ENCODE measurements around the gene RAD1. TPM values are rescaled to one million over a fixed set of nuclear protein-coding genes. Genes with fewer than 3 reads are reported as not detected.

The RAD1 gene
- total and polyA plus RNA-seq, 2 of the 8 experiments (the other 6 are each of a cell fraction or from before 2014, with no cell fraction given): 15.1 to 37.3 TPM

GRCh38 chr5:34941936-34942335 lies 26.6 kb upstream of the RAD1 start (continued):
- TF ChIP-seq CHD7 (IDR thresholded peaks at IDR 0.05; ENCODE audit: insufficient replicate concordance, low read length): no peak
- TF ChIP-seq TAF7 (optimal IDR thresholded peaks at IDR 0.05; ENCODE audit: borderline replicate concordance, low read depth, low read length): no peak
- TF ChIP-seq, protein P1, sequence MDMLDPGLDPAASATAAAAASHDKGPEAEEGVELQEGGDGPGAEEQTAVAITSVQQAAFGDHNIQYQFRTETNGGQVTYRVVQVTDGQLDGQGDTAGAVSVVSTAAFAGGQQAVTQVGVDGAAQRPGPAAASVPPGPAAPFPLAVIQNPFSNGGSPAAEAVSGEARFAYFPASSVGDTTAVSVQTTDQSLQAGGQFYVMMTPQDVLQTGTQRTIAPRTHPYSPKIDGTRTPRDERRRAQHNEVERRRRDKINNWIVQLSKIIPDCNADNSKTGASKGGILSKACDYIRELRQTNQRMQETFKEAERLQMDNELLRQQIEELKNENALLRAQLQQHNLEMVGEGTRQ (IDR thresholded peaks at IDR 0.05; ENCODE audit: low read length): no peak
- no peak for TF ChIP-seq PHF8 (conservative IDR thresholded peaks at IDR 0.05; ENCODE audit: low read depth, low read length)
- TF ChIP-seq, protein P2, sequence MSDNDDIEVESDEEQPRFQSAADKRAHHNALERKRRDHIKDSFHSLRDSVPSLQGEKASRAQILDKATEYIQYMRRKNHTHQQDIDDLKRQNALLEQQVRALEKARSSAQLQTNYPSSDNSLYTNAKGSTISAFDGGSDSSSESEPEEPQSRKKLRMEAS (IDR thresholded peaks at IDR 0.05): no peak
- no peak for TF ChIP-seq BACH1 (IDR thresholded peaks at IDR 0.05; ENCODE audit: low read length)
- TF ChIP-seq HDAC2 (IDR thresholded peaks at IDR 0.05; ENCODE audit: borderline replicate concordance in 1 of 2, low read depth in 2 of 2, low read length in 2 of 2): no peak
- TF ChIP-seq KDM4A (IDR thresholded peaks at IDR 0.05; ENCODE audit: low read depth, low read length, severe bottlenecking): no peak

Measured in H1 (cell line).